ENCODE data around the gene MAT2B. TPM values are rescaled to one million over a fixed set of nuclear protein-coding genes. Genes with fewer than 3 reads are reported as not detected.

MAT2B gene
- total and polyA plus RNA-seq, 8 donors, result 6.7 to 84.3 (median 37.6) TPM

DNA sequence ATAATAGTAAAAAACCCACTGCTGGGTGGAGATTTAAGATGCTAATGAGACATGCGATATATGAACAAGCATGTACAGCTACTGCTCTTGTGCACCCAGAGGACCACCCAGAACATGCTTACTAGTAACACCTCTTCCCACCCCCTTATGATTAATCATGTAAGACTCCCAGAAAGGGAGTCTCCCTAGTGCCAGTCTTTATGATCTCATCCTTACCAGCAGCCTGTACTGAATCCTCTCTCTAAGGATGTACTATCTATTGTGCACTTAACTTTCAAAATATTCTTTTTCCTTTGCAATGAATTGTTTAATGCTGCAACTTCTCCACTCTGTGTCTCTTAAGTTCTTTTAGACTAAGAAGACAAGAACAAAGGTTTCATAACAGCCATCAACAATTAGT lies 9.1 kb upstream of the MAT2B start:
- TF ChIP-seq, protein P1, sequence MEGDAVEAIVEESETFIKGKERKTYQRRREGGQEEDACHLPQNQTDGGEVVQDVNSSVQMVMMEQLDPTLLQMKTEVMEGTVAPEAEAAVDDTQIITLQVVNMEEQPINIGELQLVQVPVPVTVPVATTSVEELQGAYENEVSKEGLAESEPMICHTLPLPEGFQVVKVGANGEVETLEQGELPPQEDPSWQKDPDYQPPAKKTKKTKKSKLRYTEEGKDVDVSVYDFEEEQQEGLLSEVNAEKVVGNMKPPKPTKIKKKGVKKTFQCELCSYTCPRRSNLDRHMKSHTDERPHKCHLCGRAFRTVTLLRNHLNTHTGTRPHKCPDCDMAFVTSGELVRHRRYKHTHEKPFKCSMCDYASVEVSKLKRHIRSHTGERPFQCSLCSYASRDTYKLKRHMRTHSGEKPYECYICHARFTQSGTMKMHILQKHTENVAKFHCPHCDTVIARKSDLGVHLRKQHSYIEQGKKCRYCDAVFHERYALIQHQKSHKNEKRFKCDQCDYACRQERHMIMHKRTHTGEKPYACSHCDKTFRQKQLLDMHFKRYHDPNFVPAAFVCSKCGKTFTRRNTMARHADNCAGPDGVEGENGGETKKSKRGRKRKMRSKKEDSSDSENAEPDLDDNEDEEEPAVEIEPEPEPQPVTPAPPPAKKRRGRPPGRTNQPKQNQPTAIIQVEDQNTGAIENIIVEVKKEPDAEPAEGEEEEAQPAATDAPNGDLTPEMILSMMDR (IDR thresholded peaks at IDR 0.05), result no peak
- no peak for TF ChIP-seq POLR2AphosphoS5 (IDR thresholded peaks at IDR 0.05)
- TF ChIP-seq EP300 (IDR thresholded peaks at IDR 0.05), result no peak
- TF ChIP-seq POLR2A (IDR thresholded peaks at IDR 0.05), result no peak
- Histone ChIP-seq H3K36me3 (no peaks in the 10 kb centered on the region), H3K4me3 (no peak overlapping the region), H3K27ac (no peak overlapping the region), H3K9me3 (no peaks in the 10 kb centered on the region), H3K4me1 (no peaks in the 10 kb centered on the region), H3K27me3 (no peaks in the 10 kb centered on the region)
- intact Hi-C loops (cut with DNase I; ENCODE audit: low total_unique reads), result no loop called here
- no peak for DNase-seq
- WGBS, 5 donors, result 95 to 100% (median 96%) methylated on average over 1 of the region's 1 CpG

DNA sequence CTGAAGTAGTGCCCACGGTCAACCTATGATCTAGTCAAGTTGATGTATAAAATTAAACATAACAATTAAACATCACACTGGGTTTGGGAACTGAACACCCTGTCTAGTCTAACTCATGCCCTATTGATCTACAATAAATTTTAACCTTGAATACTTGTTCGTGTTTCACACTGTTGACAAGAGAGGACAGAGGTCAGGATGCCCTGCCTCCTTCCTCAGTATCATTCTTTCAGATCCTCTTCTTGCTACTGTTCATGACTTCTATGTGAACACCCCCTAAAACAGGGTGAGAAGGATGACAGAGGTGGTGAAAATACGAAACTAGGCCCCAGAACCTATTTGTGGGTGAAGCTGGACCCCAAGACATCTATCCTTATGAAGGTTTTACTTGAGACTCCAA lies 8.1 kb upstream of the MAT2B start:
- Histone ChIP-seq H3K9me3 (no peaks in the 10 kb centered on the region), H3K4me1 (peaks cover 0 to 3% (median under 1%) of the 10 kb centered on the region in 4 donors), H3K27me3 (no peaks in the 10 kb centered on the region), H3K27ac (no peak overlapping the region), H3K4me3 (no peak overlapping the region), H3K36me3 (no peaks in the 10 kb centered on the region)
- 81 to 86% (median 85%) methylated on average over 3 of the region's 3 CpGs for WGBS, 5 donors
- TF ChIP-seq EP300 (IDR thresholded peaks at IDR 0.05) (no peak), POLR2A (IDR thresholded peaks at IDR 0.05) (no peak), POLR2AphosphoS5 (IDR thresholded peaks at IDR 0.05) (no peak)
- TF ChIP-seq, protein P1 (IDR thresholded peaks at IDR 0.05), result no peak
- intact Hi-C loops (cut with DNase I; ENCODE audit: low total_unique reads), result no loop called here
- no peak for DNase-seq

DNA sequence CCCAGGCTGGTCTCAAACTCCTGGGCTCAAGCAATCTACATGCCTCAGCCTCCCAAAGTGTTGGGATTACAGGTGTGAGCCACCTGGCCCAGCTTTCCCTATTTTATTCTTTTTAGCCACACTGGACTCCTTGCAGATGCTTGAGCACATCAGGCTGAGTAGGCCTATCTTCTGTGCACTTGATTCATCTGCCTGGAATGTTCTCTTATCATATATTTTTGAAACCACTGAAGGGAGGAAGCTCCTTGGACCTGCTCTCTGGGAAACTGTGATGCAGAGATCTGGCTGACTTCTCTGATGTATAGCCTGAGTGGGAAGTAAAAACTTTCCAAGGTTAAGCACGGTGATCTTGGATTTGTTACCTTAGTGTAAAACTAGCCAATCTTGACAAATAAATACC lies 6.5 kb upstream of the MAT2B start:
- Histone ChIP-seq H3K9me3 (no peaks in the 10 kb centered on the region), H3K36me3 (no peaks in the 10 kb centered on the region), H3K27me3 (no peaks in the 10 kb centered on the region), H3K4me3 (no peak overlapping the region), H3K4me1 (peaks cover 4 to 18% (median 14%) of the 10 kb centered on the region in 4 donors), H3K27ac (no peak overlapping the region)
- intact Hi-C loops (cut with DNase I; ENCODE audit: low total_unique reads), result no loop called here
- WGBS, 5 donors, result 97 to 100% (median 98%) methylated on average over 1 of the region's 1 CpG
- no peak for TF ChIP-seq POLR2AphosphoS5 (IDR thresholded peaks at IDR 0.05)
- DNase-seq, result no peak

DNA sequence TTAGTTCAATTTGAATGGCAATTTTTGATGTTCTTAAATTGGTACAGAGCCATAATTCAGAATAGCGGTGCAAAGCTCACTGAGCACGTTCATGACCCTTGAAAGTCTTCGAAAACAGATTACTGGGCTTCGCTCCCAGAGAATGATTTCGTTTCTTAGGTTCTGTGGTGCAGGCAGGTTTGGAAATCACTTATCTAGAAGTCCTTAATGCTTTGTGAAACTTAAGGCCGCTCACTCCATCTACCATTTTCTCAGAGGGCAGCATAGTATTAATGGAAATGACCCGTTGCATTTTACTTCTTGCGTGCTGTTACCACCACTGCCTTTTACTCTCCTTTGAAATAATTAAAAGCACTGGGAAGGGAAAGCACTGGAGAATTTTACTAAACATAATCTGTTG lies 2.9 kb upstream of the MAT2B start:
- 56 to 72% (median 66%) methylated on average over 8 of the region's 8 CpGs for WGBS, 5 donors
- H3K9me3 ChIP-seq, result no peaks in the 10 kb centered on the region
- no peaks in the 10 kb centered on the region for H3K27me3 ChIP-seq
- DNase-seq, result peak in 1 of 2 donors; percentile 10
- peak overlapping the region; percentile 67 to 82 (median 77) for H3K4me3 ChIP-seq
- intact Hi-C loops (cut with DNase I; ENCODE audit: low total_unique reads), result no loop called here
- H3K36me3 ChIP-seq, result no peaks in the 10 kb centered on the region
- H3K4me1 ChIP-seq, result peaks cover 4 to 42% (median 28%) of the 10 kb centered on the region in 4 donors
- H3K27ac ChIP-seq, result peak overlapping the region in 4 of 5 donors; percentile 94 to 99 (median 98)
- TF ChIP-seq EP300 (IDR thresholded peaks at IDR 0.05), result no peak
- TF ChIP-seq POLR2AphosphoS5 (IDR thresholded peaks at IDR 0.05), result no peak
- TF ChIP-seq, protein P1 (IDR thresholded peaks at IDR 0.05), result no peak
- TF ChIP-seq POLR2A (IDR thresholded peaks at IDR 0.05), result no peak

Data from stomach (tissue), 9 donors.